Measurements from ENCODE around the gene HOXA1. TPM values are rescaled to one million over a fixed set of nuclear protein-coding genes. Genes with fewer than 3 reads are reported as not detected.
A peak's percentile ranks its signal among the peaks of the same experiment; 100 is the strongest.

HOXA1 gene
- total RNA-seq, 1 experiment from 2014 or later: 8.8 TPM

DNA sequence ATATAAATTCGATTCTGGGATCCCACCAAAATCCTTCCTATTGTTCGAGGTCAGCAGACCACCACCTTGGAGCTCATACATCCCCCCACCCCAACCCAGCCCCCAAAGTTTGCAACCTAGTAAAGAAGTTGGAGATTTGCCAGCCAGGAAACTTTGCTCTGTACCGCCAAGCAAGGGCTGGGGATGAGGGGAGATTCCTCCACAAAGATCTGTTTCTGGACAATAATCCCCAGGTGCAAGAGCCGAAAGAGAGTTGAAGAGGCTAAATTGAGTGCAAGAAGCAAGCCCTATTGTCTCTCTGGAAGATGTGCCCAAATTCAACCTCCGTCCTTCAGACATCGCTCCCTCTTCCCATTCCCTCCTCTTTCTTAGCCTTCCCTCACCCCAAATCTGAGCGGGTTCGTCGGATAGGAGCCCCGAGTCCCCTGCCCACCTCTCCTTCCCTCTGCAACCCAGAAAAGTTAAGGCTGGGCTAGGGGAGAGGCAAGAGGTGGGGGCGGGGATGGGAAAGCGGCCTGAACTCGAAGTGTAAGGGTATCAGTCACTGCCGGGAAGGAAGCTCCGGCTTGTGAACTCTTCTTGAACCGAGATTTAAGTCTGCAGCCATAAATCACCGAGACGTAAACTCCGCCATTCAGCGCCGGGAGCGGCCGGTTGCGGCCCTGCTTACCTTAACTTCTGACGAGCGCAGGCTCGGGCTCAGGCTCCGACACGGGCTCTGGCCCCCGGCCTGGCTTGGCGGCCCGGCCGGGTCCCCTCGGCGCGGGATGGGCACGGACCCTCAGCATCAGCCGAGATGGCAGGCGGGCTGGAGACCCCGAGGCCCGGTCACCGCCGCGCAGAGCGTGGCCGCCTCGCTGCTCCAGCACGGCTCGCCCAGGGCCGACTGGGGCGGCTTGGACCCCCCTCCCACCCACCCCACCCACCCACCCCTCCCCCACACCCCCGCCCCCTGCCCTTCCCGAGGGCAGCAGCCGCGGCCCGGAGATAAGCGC, 17.5 kb upstream of the HOXA1 start:
- DNase-seq (ENCODE audit: low read depth, low spot score): no peak
- no peaks in the 10 kb centered on the region for H3K27me3 ChIP-seq (ENCODE audit: control insufficient read depth, insufficient read depth, low read length)
- BruUV-seq (replicated peaks): no TSS peak
- peak; percentile 75; the same call in 1 of the 2 replicates for TF ChIP-seq SIN3A (IDR thresholded peaks at IDR 0.05; ENCODE audit: borderline replicate concordance, insufficient read depth, low read depth, low read length)
- peak; percentile 69 for TF ChIP-seq POLR2AphosphoS5 (IDR thresholded peaks at IDR 0.05; ENCODE audit: low read depth, low read length)
- peak; percentile 47; the same call in 1 of the 2 replicates for TF ChIP-seq TCF7L2 (IDR thresholded peaks at IDR 0.05; ENCODE audit: low read depth, low read length)
- TF ChIP-seq, protein P1, sequence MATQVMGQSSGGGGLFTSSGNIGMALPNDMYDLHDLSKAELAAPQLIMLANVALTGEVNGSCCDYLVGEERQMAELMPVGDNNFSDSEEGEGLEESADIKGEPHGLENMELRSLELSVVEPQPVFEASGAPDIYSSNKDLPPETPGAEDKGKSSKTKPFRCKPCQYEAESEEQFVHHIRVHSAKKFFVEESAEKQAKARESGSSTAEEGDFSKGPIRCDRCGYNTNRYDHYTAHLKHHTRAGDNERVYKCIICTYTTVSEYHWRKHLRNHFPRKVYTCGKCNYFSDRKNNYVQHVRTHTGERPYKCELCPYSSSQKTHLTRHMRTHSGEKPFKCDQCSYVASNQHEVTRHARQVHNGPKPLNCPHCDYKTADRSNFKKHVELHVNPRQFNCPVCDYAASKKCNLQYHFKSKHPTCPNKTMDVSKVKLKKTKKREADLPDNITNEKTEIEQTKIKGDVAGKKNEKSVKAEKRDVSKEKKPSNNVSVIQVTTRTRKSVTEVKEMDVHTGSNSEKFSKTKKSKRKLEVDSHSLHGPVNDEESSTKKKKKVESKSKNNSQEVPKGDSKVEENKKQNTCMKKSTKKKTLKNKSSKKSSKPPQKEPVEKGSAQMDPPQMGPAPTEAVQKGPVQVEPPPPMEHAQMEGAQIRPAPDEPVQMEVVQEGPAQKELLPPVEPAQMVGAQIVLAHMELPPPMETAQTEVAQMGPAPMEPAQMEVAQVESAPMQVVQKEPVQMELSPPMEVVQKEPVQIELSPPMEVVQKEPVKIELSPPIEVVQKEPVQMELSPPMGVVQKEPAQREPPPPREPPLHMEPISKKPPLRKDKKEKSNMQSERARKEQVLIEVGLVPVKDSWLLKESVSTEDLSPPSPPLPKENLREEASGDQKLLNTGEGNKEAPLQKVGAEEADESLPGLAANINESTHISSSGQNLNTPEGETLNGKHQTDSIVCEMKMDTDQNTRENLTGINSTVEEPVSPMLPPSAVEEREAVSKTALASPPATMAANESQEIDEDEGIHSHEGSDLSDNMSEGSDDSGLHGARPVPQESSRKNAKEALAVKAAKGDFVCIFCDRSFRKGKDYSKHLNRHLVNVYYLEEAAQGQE (IDR thresholded peaks at IDR 0.05; ENCODE audit: insufficient read depth in 1 of 2, low read depth in 2 of 2, low read length in 1 of 2): no peak
- no peaks in the 10 kb centered on the region for H3K9me3 ChIP-seq (ENCODE audit: control insufficient read depth, insufficient read depth, low read depth, low read length)
- ChIA-PET POLR2A (interaction anchor here (0.7 to 3.1 kb wide), 3 partner anchors 16 to 1052 kb away, joined by 3 to 21 read pairs (median 5); partner anchors contain the start of gene HOXA1), CTCF (interaction anchor here (0.6 kb wide), 1 partner anchor 67 kb away, joined by 3 read pairs; no protein-coding TSS in a partner anchor)
- peaks cover 58% of the 10 kb centered on the region for H3K4me1 ChIP-seq (ENCODE audit: control insufficient read depth, insufficient read depth, low read length)
- peak overlapping the region; percentile 100 for H3K27ac ChIP-seq (ENCODE audit: low read length)
- H3K36me3 ChIP-seq (ENCODE audit: control insufficient read depth, insufficient read depth, low read length): no peaks in the 10 kb centered on the region
- ATAC-seq: peak; percentile 12
- H3K4me3 ChIP-seq (ENCODE audit: low read depth in 2 of 2, low read length in 2 of 2): peak overlapping the region; percentile 77 to 92
- intact Hi-C loops (cut with micrococcal nuclease; ENCODE audit: unreplicated experiment): no loop called here
- in situ Hi-C loops (cut with HindIII; ENCODE audit: low pct_unique_long_range_greater_than_20kb, low sequenced_read_pairs): no loop called here

DNA sequence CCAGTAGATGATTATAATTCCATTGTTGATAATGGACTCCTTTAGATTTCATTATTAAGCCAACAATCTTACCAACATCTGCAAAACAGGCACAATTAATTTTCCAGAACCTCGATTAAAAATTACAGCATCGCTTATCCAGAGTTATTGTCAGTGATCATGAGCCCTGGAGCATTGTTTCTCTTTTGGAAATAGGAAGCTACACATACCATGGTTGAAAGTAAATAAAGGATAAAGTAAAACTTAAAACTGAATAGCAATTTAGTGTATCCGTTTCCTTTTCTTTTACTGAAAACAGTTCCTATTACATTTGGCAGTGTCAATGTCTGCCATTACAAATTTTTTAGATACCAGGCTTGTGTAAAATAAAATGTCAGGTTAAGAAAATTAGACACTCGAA, 16.6 kb upstream of the HOXA1 start:
- intact Hi-C loops (cut with micrococcal nuclease; ENCODE audit: unreplicated experiment): no loop called here
- POLR2A ChIA-PET: no interaction called here
- Histone ChIP-seq H3K4me1 (ENCODE audit: control insufficient read depth, insufficient read depth, low read length) (peaks cover 49% of the 10 kb centered on the region), H3K36me3 (ENCODE audit: control insufficient read depth, insufficient read depth, low read length) (no peaks in the 10 kb centered on the region), H3K9me3 (ENCODE audit: control insufficient read depth, insufficient read depth, low read depth, low read length) (no peaks in the 10 kb centered on the region), H3K27me3 (ENCODE audit: control insufficient read depth, insufficient read depth, low read length) (no peaks in the 10 kb centered on the region), H3K27ac (ENCODE audit: low read length) (peak overlapping the region; percentile 100), H3K4me3 (ENCODE audit: low read depth in 2 of 2, low read length in 2 of 2) (peak overlapping the region; percentile 77 to 92; a peak in 3 of 4 replicates)
- CTCF ChIA-PET: no interaction called here
- BruUV-seq (replicated peaks): no TSS peak
- TF ChIP-seq, protein P1 (IDR thresholded peaks at IDR 0.05; ENCODE audit: insufficient read depth in 1 of 2, low read depth in 2 of 2, low read length in 1 of 2): no peak
- TF ChIP-seq, protein P2, sequence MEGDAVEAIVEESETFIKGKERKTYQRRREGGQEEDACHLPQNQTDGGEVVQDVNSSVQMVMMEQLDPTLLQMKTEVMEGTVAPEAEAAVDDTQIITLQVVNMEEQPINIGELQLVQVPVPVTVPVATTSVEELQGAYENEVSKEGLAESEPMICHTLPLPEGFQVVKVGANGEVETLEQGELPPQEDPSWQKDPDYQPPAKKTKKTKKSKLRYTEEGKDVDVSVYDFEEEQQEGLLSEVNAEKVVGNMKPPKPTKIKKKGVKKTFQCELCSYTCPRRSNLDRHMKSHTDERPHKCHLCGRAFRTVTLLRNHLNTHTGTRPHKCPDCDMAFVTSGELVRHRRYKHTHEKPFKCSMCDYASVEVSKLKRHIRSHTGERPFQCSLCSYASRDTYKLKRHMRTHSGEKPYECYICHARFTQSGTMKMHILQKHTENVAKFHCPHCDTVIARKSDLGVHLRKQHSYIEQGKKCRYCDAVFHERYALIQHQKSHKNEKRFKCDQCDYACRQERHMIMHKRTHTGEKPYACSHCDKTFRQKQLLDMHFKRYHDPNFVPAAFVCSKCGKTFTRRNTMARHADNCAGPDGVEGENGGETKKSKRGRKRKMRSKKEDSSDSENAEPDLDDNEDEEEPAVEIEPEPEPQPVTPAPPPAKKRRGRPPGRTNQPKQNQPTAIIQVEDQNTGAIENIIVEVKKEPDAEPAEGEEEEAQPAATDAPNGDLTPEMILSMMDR (IDR thresholded peaks at IDR 0.05): no peak
- no peak for TF ChIP-seq POLR2AphosphoS5 (IDR thresholded peaks at IDR 0.05; ENCODE audit: low read depth, low read length)
- no peak for TF ChIP-seq TCF7L2 (IDR thresholded peaks at IDR 0.05; ENCODE audit: low read depth, low read length)
- no peak for TF ChIP-seq SIN3A (IDR thresholded peaks at IDR 0.05; ENCODE audit: borderline replicate concordance, insufficient read depth, low read depth, low read length)
- ATAC-seq (no peak), DNase-seq (ENCODE audit: low read depth, low spot score) (no peak)
- in situ Hi-C loops (cut with HindIII; ENCODE audit: low pct_unique_long_range_greater_than_20kb, low sequenced_read_pairs): no loop called here
